Central memory CD8-positive, alpha-beta T cell (primary cell): ENCODE data around the gene GP1BB.
A peak's percentile ranks its signal among the peaks of the same experiment; 100 is the strongest.

Experiments used
- ATAC-seq: fragments of 150-1000 bp; cut with Tn5 transposase; replicated peaks from 2 replicates; pipeline ENCODE4 v1.10.0; 2022; ENCODE audit warnings: mild to moderate bottlenecking, moderate FRiP score, moderate number of reproducible peaks; ENCODE audit not compliant: poor library complexity, severe bottlenecking; ENCODE audit errors: extremely low read depth
- DNase-seq, 2 donors: peaks; one replicate each; pipeline ENCODE4 v3.0.0; 2021; ENCODE audit warnings: low spot score in 2 of 2
- H3K27ac Mint-ChIP-seq: one replicate; pipeline ENCODE4 v1.8.0; 2022; ENCODE audit warnings: low read depth, mild to moderate bottlenecking, moderate library complexity, mixed read lengths
- H3K27me3 Mint-ChIP-seq: one replicate; pipeline ENCODE4 v1.8.0; 2022; ENCODE audit warnings: mixed read lengths
- H3K36me3 Mint-ChIP-seq: one replicate; pipeline ENCODE4 v1.8.0; 2022; ENCODE audit warnings: mild to moderate bottlenecking, moderate library complexity, mixed read lengths; ENCODE audit not compliant: insufficient read depth
- H3K4me1 Mint-ChIP-seq: one replicate; pipeline ENCODE4 v1.8.0; 2022; ENCODE audit warnings: mixed read lengths
- H3K4me3 Mint-ChIP-seq: one replicate; pipeline ENCODE4 v1.8.0; 2022; ENCODE audit warnings: mild to moderate bottlenecking, moderate library complexity, mixed read lengths
- H3K9me3 Mint-ChIP-seq: one replicate; pipeline ENCODE4 v1.8.0; 2022; ENCODE audit warnings: mixed read lengths

The GP1BB gene

DNA sequence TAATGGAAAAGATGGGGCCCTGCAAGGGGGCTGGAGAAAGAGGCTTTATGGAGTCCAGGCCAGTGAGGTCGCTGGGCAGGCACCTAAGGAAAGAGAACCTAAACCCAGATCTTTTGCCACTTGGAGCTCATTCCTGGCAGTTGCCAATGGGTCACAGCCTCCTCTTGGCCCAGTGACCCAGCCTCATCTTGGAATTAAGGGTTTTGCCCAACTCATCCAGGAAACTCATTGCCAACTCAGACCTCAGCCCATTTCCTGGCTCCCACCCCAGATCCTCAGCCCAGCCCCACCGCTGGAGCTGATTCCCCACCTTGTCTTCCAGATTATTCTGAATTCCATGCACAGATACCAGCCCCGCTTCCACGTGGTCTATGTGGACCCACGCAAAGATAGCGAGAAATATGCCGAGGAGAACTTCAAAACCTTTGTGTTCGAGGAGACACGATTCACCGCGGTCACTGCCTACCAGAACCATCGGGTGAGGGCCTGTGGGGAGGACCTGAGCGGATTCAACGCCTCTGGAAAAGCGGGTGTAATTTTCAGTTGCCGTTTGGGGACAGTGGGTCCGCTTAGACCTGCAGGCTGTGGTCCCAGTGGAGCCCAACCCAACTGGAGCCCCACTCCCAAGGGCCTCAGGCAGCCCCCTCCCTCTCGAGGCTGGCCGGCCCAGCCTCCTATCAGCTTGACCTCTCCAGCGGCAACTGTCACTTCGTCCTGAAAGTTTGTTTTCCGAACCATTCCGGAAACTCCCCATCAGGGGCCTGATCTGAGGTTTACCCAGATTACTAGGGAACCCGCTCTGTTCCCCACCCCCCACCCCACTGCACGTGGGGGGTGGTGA is 41.5 kb downstream of the GP1BB start:
- Mint-ChIP-seq H3K9me3 (no peaks in the 10 kb centered on the region), H3K4me3 (peak overlapping the region; percentile 60), H3K4me1 (peaks cover 15% of the 10 kb centered on the region), H3K36me3 (peaks cover 6% of the 10 kb centered on the region), H3K27me3 (peaks cover 83% of the 10 kb centered on the region), H3K27ac (no peak overlapping the region)
- DNase-seq = no peak
- ATAC-seq = no peak

- ATAC-seq (no peak), DNase-seq (no peak)
- Mint-ChIP-seq H3K4me3 (peak overlapping the region; percentile 60), H3K4me1 (peaks cover 8% of the 10 kb centered on the region), H3K9me3 (no peaks in the 10 kb centered on the region), H3K27ac (no peak overlapping the region), H3K27me3 (peaks cover 83% of the 10 kb centered on the region), H3K36me3 (peaks cover 3% of the 10 kb centered on the region)
Observed at GRCh38 chr22:19765477-19766239, 42.3 kb downstream of the GP1BB start.

DNA sequence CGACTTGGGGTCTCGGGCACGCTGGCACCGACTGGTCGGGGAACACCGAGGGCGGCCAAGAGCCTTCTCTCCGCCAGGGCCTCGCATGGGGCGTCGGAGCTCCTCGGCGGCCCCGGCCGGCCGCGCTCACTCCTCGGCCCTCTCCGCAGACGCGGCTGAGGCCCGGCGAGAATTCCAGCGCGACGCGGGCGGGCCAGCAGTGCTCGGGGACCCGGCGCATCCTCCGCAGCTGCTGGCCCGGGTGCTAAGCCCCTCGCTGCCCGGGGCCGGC is 42.8 kb downstream of the GP1BB start:
- Mint-ChIP-seq H3K4me1 (peaks cover 8% of the 10 kb centered on the region), H3K36me3 (peaks cover 3% of the 10 kb centered on the region), H3K27me3 (peaks cover 86% of the 10 kb centered on the region), H3K9me3 (no peaks in the 10 kb centered on the region), H3K4me3 (no peak overlapping the region), H3K27ac (no peak overlapping the region)
- DNase-seq = no peak
- no peak for ATAC-seq

GRCh38 chr22:19766511-19767426 is 43.4 kb downstream of the GP1BB start:
- Mint-ChIP-seq H3K9me3 (no peaks in the 10 kb centered on the region), H3K36me3 (peaks cover 3% of the 10 kb centered on the region), H3K4me1 (peaks cover 8% of the 10 kb centered on the region), H3K27ac (no peak overlapping the region), H3K27me3 (peaks cover 86% of the 10 kb centered on the region), H3K4me3 (peak overlapping the region; percentile 63)
- DNase-seq (peak in 1 of 2 donors; percentile 26), ATAC-seq (peak; percentile 70)

DNA sequence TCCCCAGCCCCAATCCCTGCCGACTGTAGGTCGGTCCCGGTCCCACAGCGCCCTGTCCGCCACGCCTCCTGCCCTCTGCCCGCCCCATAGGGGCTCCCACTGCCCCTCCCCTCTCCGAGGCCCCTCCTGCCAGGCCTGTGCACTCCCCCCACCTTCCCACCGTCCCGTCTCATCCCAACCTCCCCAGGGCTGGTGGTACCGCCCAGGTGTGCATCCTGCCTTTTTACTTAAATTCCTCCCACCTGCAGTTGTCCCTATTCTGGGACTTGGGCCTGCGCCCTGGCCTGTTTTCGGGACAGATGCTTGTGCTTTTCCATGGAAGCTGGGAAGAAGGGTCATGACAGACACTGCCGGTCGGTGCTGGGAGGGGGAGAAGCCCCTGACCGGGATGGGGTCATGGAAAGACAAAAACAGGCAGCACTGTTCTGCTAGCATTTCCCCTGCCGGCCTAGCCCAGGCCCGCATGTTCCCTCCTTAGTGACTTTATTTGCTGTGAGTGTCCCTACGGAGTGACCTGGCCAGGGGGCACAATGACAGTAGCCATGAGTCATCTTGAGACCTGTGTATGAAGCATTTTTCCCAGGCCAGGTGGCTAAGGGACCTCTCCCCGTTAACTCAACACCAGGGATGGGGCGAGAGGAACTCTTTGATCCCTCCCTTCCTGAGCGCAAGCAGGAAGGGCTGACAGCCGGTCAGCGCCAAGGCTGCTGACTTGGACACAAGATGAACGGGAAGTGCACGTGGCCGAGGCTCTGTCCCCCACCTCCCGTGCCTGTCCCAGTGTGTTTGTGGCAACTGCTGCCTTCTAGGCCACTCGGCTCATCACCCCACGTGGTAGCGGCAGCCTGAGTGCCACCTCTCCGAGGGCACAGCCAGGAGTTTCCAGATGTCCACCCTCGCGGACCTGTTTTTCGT is 44.3 kb downstream of the GP1BB start:
- DNase-seq (no peak), ATAC-seq (no peak)
- Mint-ChIP-seq H3K36me3 (peaks cover 3% of the 10 kb centered on the region), H3K27ac (no peak overlapping the region), H3K9me3 (no peaks in the 10 kb centered on the region), H3K27me3 (peaks cover 86% of the 10 kb centered on the region), H3K4me1 (peaks cover 8% of the 10 kb centered on the region), H3K4me3 (peak overlapping the region; percentile 63)

DNA sequence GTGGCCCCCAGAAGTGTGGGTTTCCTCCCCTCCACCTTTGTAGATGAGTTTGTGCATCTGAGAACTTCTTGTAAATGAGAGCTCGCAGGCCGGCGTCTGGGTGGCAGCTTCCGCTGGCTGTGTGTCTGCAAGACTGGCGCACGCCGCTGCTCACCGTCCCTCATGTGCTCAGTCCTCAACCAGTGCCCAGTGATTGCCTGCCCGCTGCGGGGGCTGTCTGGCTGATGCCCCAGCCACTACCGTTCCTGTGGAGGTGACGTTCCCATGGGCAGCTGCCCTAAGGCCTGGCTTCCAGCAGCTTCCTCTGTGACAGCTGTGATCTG is 46.0 kb downstream of the GP1BB start:
- H3K4me1 Mint-ChIP-seq = peaks cover 8% of the 10 kb centered on the region
- peaks cover 87% of the 10 kb centered on the region for H3K27me3 Mint-ChIP-seq
- H3K36me3 Mint-ChIP-seq = peaks cover 3% of the 10 kb centered on the region
- no peak overlapping the region for H3K4me3 Mint-ChIP-seq
- H3K27ac Mint-ChIP-seq = no peak overlapping the region
- DNase-seq (no peak), ATAC-seq (no peak)
- H3K9me3 Mint-ChIP-seq = no peaks in the 10 kb centered on the region

DNA sequence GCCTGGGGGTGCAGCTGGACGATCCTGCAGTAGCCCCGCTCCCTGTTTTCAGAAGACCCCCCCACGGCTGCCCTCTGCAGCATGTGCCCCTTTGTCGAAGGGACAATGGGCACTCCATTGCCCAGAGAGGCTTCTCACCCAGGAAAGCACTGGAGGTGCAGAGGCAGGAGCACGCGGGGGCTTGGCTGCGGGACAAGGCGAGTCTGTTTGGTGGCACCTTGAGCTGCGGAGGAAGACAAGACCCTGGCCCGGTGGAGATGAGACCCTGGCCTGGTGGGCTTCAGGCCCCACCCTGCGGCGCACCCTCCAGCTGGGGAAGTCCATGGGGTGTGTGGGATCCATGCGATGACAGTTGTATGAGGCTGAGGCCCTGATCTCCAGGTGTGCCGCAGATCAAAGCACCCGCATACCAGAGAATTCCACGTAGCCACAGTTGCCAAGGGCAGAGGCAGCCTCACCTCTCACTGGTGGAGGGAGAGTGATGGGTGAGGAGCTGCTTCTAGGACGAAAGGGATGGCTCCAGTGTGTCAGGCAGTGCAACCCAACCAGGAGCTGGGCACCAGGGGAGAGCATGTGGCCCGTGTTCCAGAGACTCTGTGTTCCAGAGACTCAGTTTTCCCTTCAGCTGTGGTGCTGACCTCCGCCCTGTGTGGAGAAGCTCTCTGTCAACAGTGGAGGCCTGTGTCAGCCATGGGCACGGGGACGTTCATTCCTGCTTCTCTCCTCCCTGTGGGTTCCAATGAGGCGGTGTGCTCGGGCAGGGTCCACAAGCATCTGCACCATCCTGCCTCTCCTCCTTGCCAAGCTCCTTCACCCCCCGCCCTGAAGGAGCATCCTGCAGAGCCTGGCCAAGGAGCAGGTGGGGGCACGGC is 47.2 kb downstream of the GP1BB start:
- no peak for DNase-seq
- H3K4me3 Mint-ChIP-seq = no peak overlapping the region
- ATAC-seq = no peak
- no peak overlapping the region for H3K27ac Mint-ChIP-seq
- H3K36me3 Mint-ChIP-seq = peaks cover 3% of the 10 kb centered on the region
- no peaks in the 10 kb centered on the region for H3K9me3 Mint-ChIP-seq
- peaks cover 8% of the 10 kb centered on the region for H3K4me1 Mint-ChIP-seq
- H3K27me3 Mint-ChIP-seq = peaks cover 81% of the 10 kb centered on the region

- Mint-ChIP-seq H3K9me3 (no peaks in the 10 kb centered on the region), H3K27me3 (peaks cover 89% of the 10 kb centered on the region), H3K4me3 (no peak overlapping the region), H3K27ac (no peak overlapping the region), H3K36me3 (peaks cover 3% of the 10 kb centered on the region), H3K4me1 (peaks cover 13% of the 10 kb centered on the region)
- DNase-seq (no peak), ATAC-seq (no peak)
Observed at GRCh38 chr22:19772422-19772672, 49.0 kb downstream of the GP1BB start.

GRCh38 chr22:19772673-19773469 is 49.5 kb downstream of the GP1BB start:
- peaks cover 89% of the 10 kb centered on the region for H3K27me3 Mint-ChIP-seq
- DNase-seq = no peak
- no peak overlapping the region for H3K4me3 Mint-ChIP-seq
- H3K36me3 Mint-ChIP-seq = peaks cover 2% of the 10 kb centered on the region
- no peak for ATAC-seq
- no peak overlapping the region for H3K27ac Mint-ChIP-seq
- H3K9me3 Mint-ChIP-seq = no peaks in the 10 kb centered on the region
- H3K4me1 Mint-ChIP-seq = peaks cover 8% of the 10 kb centered on the region

GRCh38 chr22:19773470-19774040 is 50.2 kb downstream of the GP1BB start:
- Mint-ChIP-seq H3K27ac (no peak overlapping the region), H3K27me3 (peaks cover 89% of the 10 kb centered on the region), H3K36me3 (no peaks in the 10 kb centered on the region), H3K9me3 (no peaks in the 10 kb centered on the region), H3K4me1 (peaks cover 8% of the 10 kb centered on the region), H3K4me3 (no peak overlapping the region)
- ATAC-seq = no peak
- DNase-seq = no peak
